ENCODE data around the gene ELFN1.
A peak's percentile ranks its signal among the peaks of the same experiment; 100 is the strongest.

The ELFN1 gene

DNA sequence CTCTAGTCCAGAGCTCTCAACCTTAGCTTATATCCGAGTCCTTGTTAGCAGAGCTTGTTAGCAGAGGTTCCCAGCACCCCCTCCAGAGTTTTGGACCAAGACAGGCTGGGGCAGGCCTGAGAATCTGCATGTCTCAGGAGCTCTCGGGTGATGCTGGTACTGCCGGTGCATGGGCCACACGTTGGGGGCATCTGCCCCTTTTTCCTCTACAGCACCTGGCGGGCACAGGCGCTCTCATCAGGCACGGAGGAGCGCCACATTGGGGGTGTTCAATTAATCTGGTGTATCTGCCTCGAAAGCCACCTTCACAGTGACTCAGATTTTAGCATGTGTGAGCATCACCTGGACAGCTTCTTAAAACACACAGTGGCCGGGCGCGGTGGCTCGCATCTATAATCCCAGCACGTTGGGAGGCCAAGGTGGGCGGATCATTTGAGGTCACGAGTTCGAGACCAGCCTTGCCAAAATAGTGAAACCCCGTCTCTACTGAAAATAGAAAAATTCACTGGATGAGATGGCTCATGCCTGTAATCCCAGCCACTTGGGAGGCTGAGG is 117.7 kb downstream of the ELFN1 start:
- no peak overlapping the region for H3K4me3 ChIP-seq (ENCODE audit: low read depth, low read length)
- ChIA-PET CTCF (no interaction called here), POLR2A (no interaction called here)
- DNase-seq (ENCODE audit: low read depth, low spot score): no peak
- TF ChIP-seq, protein P1, sequence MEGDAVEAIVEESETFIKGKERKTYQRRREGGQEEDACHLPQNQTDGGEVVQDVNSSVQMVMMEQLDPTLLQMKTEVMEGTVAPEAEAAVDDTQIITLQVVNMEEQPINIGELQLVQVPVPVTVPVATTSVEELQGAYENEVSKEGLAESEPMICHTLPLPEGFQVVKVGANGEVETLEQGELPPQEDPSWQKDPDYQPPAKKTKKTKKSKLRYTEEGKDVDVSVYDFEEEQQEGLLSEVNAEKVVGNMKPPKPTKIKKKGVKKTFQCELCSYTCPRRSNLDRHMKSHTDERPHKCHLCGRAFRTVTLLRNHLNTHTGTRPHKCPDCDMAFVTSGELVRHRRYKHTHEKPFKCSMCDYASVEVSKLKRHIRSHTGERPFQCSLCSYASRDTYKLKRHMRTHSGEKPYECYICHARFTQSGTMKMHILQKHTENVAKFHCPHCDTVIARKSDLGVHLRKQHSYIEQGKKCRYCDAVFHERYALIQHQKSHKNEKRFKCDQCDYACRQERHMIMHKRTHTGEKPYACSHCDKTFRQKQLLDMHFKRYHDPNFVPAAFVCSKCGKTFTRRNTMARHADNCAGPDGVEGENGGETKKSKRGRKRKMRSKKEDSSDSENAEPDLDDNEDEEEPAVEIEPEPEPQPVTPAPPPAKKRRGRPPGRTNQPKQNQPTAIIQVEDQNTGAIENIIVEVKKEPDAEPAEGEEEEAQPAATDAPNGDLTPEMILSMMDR (IDR thresholded peaks at IDR 0.05; ENCODE audit: insufficient read depth, low read length, missing control alignments): no peak

DNA sequence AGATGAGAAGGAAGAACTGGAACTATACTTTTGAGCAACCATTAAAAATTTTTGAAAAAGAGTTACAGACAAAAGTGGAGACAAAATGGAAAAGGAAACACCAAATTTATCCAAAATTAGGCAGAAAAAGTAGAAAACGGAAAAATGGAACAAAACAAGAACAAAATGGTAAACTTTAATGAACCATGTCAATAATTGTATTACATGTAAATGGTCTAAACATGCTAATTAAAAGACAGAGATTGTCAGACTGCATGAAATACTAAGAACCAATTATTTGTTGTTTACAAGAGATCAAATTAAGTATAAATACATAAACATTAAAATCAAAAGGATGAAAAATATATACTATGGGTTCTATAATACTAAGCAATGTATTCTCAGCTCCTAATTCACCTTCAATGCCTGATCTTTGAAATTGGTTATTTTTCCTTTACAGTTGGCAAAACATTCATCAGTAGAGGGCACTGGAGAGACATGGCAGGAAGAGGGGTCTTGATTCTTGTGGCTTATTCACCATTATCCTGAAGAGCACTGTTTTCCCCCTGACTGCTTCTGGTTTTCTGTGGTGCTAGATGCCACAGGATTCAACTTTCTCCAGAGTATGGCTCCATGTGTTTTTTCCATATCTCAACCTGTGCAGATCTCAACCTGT is 124.9 kb downstream of the ELFN1 start:
- ChIA-PET POLR2A (no interaction called here), CTCF (interaction anchor here (1.0 to 1.8 kb wide), 3 partner anchors 310 to 553 kb away, joined by 4 to 5 read pairs (median 5); no protein-coding TSS in a partner anchor)
- DNase-seq (ENCODE audit: low read depth, low spot score): no peak
- H3K4me3 ChIP-seq (ENCODE audit: low read depth, low read length): no peak overlapping the region
- TF ChIP-seq, protein P1 (IDR thresholded peaks at IDR 0.05; ENCODE audit: insufficient read depth, low read length, missing control alignments): peak; percentile 3
